GM12872 (cell line): ENCODE measurements around the gene SPATA31A7.
"Not testable (repeated sequence)": the region's sequence is repeated elsewhere in the genome, so short reads cannot be mapped to it uniquely, and the experiment has no call there.

Source experiments
- TF ChIP-seq, protein P1 (sequence below): IDR thresholded peaks from 3 replicates; pipeline ENCODE4 v1.5.1; 2011; ENCODE audit warnings: low read depth, mild to moderate bottlenecking, low read length, moderate library complexity; ENCODE audit not compliant: insufficient read depth

SPATA31A7 gene

GRCh38 chr9:61189736-61190135 lies at the start of gene SPATA31A7:
Gene SPATA31A7 (plus strand): TSS chr9:61190036. CDS start chr9:61190065, 29 bp downstream.
- TF ChIP-seq, protein P1, sequence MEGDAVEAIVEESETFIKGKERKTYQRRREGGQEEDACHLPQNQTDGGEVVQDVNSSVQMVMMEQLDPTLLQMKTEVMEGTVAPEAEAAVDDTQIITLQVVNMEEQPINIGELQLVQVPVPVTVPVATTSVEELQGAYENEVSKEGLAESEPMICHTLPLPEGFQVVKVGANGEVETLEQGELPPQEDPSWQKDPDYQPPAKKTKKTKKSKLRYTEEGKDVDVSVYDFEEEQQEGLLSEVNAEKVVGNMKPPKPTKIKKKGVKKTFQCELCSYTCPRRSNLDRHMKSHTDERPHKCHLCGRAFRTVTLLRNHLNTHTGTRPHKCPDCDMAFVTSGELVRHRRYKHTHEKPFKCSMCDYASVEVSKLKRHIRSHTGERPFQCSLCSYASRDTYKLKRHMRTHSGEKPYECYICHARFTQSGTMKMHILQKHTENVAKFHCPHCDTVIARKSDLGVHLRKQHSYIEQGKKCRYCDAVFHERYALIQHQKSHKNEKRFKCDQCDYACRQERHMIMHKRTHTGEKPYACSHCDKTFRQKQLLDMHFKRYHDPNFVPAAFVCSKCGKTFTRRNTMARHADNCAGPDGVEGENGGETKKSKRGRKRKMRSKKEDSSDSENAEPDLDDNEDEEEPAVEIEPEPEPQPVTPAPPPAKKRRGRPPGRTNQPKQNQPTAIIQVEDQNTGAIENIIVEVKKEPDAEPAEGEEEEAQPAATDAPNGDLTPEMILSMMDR, result not testable (repeated sequence)
